Non-pigmented ciliary epithelial cell (primary cell): Measurements from ENCODE around the gene IKZF2.

Source experiments
- DNase-seq: peaks from one replicate; pipeline ENCODE4 v3.0.0-alpha.2; 2010; ENCODE audit warnings: low read depth

The IKZF2 gene

DNA sequence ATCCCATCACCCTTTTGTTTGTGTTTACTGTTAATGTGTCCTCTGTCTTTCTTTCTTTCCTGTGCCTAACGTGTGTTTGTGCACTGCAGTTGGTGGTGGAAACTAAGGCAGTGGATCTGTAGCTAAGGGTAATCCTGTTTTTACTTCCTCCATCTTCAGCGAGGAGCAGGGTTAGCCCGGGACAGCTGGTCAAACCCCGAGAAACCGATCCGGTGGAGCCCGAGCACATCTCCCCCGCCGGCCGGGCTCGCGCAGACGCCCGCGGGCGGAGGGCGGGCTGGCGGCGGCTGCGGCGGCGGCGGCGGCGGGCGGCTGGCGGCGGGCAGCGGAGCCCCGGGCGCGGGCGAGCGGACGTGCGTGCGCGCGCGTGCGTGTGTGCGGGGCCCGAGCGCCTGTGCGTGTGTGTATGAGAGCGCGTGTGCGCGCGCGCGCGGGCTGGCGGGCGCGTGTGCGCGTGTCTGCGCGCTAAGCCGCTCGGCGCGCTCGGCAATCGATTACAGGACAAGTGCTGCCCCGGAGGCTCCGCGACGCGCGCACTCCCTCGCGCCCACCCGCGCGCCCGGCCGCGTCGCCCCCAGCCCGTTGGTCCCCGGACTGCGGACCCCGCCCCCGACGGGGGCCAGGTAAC, at the start of gene IKZF2:
IKZF2 (minus strand) TSS at position 176 of the 628 bp plus-strand sequence. CDS start 2,983 bp downstream, outside the sequence.
- peak; percentile 52 for DNase-seq

DNA sequence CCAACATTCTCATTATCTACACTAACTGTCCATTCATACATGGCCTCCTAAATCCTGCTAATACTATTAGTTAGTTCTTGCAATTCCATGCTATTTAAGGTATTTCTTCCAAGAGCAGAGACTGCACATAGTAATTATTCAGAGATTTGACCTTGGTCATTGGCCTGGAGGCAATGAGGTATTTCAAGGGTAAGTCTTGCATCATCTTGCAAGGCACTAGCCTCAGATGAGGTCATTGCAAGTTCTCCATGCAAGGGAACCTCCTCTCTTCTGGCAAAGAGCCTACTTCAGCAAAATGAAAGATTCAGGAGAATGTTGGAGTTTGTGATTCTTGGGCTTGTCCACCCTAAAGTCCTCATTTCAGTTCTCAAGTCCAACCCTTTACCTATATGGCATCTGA, 48.5 kb upstream of the IKZF2 start:
- DNase-seq = no peak

DNA sequence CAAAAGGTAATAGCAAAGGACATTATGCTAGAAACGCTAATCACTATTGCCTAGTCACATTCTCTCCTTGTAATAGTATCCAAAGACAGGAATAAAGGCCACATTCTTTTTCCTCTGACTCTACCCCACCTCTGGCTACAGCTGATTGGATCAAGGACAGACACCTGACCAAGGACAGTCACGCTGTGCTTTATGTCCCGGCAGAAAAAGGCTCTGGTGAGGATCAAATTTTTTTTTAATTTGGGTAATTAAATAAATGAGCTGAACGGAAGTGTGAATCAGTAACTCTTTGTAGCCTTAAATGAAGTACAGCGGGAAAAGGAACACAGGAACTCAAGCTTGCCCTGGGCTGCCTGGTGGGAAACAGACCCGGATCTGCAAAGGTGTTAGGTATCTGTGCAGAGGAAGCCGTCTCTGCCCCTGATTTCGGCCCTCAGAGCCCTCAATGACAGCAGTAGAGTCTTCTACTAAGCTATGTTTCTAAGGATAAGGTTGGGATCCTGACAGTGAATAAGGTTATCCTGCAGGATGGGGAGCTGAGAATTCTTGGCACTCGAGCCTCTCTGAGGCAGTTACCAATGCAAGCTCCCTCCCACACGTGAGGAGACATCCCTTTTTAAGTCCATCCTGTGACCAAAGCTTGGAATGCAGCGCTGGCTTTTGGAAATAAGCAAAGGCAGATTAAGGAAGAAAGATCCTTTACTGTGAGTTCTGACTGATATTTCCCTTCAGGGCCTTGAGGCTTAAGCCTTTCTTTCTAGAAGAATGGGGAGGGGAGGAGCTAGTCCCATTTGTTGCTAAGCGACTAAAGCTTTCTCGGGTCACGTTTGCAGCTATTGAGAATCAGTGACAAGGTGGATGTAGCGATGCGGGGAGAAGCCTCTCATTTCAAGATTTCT, 37.8 kb upstream of the IKZF2 start:
- DNase-seq = no peak

DNA sequence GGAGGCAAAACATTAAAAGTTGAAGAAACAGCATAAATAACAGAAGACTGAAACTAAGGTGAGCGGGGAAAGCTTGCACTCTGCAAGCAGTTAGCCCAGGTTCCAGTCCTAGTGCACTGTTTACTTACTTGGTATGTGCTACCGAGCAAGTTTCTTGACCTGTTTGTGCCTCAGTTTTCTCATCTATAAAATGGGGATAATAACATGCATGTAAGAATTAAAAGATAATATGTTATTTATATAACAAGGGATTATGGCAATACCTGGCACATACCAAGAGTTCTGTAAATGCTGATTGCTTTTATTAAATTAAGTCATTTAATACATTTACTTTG, 37.1 kb upstream of the IKZF2 start:
- no peak for DNase-seq

DNA sequence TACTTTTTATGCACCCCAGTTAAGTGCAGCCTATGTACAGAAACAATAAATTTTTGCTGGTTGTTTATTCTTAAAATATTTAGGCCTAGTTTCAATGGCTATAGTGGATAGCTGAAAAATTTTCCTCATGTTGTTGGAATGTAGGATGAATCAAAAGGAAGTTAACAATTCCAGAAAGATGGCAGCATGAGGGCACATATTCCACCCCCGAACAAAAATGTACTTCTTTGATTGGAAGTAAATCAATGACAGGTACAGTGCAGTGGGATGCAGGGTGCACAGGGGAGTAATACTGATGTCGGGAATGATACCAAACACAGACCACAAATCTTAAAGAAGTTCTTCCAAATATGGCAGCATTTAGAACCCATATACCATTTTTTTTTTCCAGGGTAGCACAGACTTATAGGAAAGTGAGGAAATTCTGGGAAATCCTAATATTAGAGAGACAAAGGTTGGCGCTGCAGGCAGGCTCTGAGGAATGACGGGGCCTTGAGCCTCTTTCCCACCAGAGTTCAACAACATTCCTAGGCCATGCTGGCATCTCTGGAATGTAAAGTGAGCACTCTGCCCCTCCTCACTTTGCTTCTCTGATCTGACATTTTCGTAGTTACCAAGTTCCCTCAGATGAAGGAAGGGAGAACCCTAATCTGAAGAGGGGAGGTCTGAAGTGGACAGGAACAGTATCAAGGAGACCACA, 36.6 kb upstream of the IKZF2 start:
- DNase-seq = peak; percentile 48

DNA sequence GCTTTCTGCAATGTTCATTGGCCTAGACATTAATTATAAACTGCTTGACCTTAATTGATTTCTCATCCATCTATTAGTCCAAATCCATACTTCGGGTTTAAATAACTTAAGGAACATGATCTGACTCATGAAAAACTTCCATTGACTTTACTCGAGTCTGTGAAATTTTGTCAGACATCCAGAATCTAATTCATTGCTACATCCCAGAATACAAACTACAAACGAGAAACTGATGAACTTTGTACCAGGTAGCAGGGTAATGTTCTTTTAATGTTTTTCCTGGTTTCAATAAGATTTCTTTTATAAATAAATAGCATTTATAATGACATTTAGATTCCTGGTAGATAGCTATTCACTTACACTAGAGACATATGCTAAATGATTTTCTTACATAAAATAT, 36.0 kb upstream of the IKZF2 start:
- no peak for DNase-seq

DNA sequence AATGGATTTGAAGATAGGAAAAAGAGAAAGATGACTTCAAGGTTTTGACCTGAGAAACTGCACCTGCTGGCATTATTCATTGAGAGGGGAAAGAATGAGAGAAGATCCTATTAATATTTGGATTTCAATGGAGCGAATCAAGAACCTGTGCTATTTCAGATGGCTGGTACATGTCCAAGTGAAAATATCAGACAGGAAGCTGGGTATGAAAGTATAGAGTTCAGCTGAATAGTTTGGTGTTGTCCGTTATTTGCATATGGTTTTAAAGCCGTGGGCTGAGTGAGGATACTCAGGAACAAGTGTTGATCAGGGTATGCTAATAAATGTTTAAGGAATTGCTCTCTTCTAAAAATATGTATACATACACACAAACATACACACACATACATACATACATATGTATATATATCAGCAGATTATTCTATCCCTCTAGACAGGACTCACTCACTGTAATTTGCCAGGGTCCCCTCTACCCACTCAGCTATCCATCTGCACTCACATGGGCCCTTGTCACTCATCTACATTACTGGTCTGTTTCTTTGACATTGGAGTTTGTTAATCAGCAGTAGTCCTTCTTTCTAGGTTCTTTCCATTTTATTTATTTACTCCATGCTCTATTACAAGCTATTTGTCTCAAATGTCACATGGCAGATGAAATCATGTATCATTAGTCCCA, 33.9 kb upstream of the IKZF2 start:
- DNase-seq = no peak

DNA sequence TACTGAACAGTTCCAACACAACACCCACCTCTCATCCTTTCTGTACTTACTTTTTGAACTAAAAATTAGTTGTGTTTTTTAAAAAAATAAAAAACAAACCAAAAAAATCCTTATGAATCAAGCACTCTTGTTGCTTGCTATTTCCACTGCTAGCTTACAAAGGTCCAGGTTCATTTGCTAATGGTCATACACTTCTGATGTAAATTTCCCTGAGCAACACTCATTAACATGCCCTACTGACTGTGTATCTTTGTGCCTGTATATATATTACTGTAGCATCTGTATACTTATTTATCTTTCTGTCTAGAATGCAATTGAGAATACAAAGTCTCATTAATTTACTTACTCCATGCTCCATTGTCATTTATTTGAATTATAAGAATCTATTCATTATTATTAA, 30.3 kb upstream of the IKZF2 start:
- no peak for DNase-seq

DNA sequence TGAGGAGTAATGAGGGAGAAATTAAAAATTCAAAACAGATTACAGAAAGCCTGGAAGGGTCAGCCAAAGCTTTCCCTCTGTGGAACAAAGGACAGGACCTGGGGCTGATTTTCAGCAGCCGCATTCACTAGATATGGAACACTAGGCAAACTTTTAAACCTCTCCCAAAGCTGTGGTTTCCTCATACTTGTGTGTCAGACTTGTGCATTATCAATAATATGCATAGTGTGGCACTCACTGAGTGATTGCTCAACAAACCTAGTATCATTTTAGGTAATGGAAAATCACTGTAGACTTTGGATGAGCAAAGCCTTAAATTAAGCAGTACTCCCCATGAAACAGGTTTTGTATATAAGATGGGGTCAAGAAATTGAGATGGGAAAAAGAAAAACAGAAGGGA, 26.3 kb upstream of the IKZF2 start:
- no peak for DNase-seq

DNA sequence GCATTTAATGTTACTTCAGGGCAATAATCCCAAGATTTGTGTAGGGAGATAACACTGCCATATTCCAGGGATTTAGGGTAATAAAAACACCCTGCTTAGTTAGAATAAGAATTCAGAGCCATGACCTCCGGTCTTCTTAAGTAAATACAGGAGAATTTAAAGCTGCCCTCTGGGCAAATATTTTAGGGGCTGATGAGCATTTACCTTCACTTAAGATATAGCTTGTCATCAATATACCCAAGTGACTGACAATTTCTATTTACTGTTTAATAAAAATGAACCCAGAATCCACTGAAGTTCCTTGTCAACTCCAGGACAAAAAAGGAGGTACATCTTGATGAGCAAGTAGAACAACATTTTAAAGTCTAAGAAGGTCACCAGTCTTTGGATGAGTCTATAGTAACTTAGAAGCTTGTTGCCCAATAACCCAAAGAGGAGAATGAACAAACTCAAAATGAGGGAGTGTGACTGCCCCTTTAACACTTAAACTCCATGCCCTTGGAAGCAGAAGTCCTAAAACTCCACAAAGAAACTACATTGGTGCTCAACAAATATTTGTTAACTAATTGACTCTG, 24.3 kb upstream of the IKZF2 start:
- no peak for DNase-seq

DNA sequence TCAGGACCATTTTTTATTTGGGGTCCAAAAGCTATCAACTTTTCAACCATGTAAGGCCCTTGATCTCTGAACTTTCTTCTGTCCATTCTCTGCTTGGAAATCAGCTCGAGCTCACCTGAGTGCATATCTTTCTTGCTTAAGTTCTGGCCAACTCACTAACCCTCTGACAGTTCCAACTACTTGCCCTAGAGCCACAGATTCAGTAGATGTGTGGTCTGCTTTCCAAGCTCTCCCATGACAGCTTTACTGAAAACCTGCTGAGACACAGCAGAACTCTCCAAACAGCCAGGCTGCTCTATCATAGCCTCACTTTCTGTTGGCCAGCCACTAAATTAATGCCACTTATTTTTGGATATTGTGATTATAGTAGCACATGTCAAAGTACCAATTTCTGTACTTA, 21.2 kb upstream of the IKZF2 start:
- no peak for DNase-seq

DNA sequence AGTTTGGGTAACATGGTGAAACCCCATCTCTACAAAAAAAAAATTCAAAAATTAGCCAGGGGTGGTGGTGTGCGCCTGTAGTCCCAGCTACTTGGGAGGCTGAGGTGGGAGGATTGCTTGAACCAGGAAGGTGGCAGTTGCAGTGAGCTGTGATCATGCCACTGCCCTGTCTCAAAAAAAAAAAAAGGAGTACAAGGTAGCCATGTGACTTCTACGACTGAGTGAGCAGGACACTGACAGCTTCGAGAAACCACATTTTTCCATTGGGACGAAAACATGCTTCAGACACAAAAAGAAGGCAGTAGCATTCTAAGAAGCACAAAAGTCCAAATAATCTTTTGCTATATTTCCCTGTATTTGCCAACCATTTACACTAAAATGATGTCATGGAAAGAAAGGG, 19.7 kb upstream of the IKZF2 start:
- DNase-seq = no peak

DNA sequence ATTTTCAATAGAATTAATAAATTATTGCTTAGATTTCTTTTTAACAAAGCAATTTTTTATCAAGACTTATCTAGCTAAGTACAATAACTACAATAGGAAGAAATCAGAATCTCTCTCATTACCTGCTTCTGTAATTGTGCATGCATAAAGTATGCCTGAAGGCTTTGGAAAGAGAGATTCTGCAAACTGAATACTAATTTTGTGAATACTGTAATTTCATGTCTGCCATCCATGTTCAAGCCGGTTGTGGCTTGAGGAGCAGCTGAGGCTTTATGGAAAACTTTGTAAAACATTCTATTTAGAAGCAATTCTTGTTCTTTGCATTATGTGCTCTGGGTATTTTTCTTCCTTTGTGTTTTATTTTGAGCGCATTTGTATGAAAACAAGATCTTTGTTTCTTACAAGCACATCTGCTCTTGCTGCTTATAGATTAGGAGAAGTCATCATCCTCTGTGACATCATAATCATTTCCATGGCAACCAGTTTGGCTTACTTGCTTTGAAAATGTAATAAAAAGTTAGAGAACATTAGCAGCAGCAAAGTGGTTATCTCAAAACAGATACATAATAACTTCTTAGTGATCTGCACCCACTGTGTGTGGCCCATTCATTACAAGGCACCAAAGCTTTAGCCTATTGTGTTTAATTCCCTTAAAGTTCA, 16.0 kb upstream of the IKZF2 start:
- no peak for DNase-seq

DNA sequence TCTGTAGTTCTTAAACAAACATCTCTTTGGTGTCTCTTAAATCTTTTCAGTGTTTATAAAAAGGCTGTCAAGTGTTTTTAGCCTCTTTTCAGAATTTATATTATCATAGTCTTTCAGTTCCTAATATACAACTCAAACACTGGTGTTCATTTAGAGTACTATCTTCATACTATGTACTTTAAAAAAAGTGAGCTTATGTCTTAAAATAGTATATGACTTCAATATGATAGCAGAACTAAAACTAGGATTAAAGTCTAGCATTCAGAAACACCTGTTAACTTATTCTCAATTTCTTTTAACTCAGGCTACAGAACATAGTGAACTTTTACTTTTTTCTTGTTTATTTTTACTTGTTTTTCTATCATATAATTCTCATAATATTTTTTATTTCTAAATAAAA, 14.7 kb upstream of the IKZF2 start:
- no peak for DNase-seq

DNA sequence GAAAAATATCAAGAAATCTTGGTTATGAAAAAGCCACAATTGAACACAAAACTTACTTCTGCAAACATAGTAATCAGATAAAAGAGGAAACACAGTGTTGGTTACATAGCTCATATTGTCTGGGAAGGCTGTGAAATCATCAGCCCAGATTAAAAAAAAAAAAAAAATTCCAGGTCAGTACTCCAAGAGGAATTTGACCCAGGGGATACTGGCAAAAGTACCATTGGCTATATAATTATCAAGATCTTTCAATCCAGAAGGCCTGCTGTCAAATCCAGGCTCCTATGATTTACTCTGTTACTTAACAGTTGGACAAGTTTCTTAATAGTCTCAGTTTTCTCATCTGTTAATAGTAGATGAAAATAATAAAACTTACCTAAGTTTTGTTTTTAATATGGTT, 12.9 kb upstream of the IKZF2 start:
- DNase-seq = no peak

DNA sequence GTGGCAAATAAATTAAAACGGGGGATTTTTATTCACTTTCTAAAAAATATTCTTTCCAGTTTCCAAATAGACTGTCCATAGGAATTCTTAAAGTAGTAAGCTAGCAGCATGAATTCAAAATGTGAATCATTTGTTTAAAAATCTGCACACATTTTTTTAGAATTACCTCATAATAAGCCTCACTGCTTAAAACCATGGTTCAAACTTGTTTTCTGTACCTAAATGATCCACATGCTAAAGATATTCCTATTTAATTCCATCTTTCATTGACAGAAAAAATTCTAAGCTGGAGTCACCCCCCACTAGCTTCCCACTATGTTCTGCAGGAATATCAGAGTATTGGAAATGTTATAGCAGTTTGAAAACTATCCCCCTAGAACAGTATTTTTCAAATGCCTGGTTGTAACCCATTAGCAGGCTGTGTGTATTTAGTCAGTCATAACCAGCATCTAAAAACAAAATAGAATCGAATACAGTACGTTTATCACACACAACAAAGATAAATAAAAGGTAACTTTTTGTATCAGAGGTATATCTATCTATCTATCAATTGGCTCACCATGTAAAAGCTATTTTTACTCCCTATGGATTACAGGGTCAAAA, 11.2 kb upstream of the IKZF2 start:
- DNase-seq = no peak

DNA sequence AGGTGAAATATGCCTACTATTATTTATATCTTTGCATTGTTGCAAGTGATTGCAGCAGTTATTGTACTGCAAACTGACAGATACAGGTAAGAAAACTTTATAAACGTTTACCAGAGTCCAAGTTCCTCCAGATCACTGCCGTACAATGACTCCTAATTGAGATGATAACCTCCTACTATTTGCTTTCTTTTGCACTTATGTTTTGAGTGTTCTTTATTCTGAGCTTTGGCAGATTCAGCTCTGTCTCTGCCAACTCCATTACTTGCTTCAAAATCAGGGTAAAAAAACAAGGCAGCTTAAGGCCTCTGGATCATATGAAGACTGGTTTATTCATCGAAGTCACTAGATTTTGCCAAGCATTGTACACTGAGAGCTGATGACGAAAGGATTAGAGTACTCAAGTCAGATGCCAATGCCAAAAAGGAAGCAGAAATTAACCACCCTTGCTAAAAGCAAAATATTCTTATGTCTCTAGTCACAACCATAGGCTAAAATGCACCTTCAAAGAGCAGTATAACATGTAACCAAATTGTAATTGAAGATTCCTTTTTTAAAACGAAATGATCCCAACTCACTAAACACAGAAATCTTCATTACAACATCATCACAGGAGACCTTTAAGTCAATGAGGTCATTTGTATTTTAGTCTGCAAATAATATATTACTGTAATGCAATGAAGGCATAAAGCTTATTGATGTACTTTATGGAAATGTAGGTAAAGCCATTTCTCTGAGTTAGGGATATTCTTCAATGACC, 10.5 kb upstream of the IKZF2 start:
- no peak for DNase-seq

DNA sequence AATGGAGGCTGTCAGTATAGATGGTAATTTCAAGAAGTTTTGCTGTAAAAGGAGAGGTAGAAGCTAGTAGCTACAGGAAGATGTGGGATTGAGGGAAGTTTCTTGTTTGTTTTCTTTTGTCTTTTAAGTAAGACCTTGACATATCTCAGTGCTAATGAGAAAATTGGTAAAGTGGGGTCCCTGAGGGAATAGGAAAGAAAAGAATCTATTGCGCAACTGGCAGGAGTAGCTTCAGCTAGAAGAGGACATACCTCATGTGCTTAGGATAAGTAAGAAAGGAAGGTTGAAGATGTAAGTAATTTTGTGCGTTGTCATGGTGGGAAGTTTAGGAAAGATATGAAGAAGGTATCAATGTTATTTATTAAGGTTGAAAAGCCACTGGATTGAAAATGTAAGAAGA, 8.4 kb upstream of the IKZF2 start:
- DNase-seq = no peak

DNA sequence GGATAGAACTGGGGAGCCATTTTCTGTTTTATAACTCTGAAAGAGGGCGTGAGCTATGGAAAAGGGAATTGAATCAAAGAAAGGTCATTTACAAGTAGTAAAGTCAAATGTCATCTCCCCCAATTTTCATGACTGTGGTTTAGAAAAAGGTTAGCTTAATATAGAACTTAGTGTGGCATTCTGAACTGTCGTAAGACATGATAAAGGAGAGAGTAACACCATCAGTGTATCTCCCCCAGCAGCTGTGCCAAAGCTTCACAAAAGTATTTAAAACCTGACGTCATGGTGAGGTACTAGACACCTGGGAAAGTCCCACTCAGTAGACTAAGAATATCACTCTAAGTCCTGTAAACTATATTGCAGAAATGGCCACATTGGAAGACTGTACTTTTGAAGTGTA, 5.8 kb upstream of the IKZF2 start:
- no peak for DNase-seq

DNA sequence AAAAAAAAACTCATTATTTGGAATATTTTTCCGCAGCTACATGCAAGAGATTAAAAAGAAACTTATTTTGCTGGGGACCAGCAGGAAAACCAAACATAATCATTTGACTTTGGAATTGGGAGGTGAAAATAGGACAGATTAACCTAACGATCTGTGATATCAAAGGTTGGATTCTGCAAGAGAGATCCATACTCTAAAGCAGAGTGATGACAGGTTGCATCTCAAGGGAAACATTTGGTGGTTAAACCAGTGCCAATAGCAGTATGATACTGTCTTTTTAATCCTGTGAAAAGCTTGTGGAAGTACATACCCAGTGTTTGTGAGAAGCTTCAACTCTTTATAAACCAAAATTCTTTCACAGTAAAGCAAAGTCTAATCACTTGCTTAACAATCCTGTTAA, 5.3 kb upstream of the IKZF2 start:
- DNase-seq = no peak

DNA sequence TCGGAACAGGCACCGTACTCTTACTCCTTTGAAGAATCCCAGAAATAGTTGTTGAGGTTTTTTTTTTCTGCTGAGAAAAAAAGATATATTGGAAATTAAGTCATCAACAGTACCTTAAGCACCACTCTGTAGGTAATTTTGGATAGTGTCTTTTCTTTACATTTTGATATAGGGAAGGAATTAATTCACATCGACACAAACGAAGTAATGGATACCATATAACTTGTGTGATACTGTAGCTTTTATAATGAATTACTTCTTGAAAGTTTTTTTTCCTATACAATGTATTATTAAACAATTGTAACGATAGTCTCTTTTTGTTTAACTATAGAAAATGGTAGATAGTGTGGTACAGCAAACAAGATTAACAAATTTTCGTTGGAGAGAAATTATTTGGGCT, 1.5 kb upstream of the IKZF2 start:
- no peak for DNase-seq
